ENCODE data around the gene TYK2. TPM values are rescaled to one million over a fixed set of nuclear protein-coding genes. Genes with fewer than 3 reads are reported as not detected.

Gene TYK2
- total RNA-seq, 1 experiment from 2014 or later, result 118 TPM

DNA sequence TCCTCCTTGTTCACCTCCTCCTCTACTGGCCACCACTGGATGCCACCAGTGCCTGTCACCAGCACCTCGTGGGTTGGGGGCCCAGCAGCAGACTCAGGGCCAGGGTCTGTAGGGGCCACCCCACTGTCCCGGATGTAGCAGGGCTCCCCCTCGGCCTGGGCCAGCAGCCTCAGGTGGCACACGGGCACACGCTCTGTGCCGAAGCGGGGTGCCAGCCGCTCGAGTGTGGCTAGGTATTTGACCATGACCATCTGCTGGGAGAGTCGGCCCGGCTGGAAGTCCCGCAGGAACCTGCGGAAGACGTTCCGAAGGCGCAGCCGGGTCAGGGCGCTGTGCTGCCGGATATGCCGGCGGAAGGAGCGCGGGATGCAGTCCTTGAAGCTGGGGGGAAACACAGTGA lies 14.9 kb downstream of the TYK2 start:
- Histone ChIP-seq H3K27me3 (replicated peaks; ENCODE audit: insufficient read depth, low read depth, low read length, poor library complexity) (no peaks in the 10 kb centered on the region), H3K4me1 (ENCODE audit: insufficient read depth, low read length, poor library complexity, severe bottlenecking) (no peaks in the 10 kb centered on the region), H3K36me3 (ENCODE audit: insufficient read depth, low read length, poor library complexity, severe bottlenecking) (peaks cover 37% of the 10 kb centered on the region), H3K27ac (ENCODE audit: low read depth, low read length, poor library complexity, severe bottlenecking) (no peak overlapping the region), H3K9me3 (ENCODE audit: low read depth, low read length, poor library complexity, severe bottlenecking) (no peaks in the 10 kb centered on the region), H3K4me3 (ENCODE audit: low read depth, low read length, poor library complexity, severe bottlenecking) (no peak overlapping the region)
- intact Hi-C loops (cut with micrococcal nuclease; ENCODE audit: unreplicated experiment), result no loop called here
- no peak for DNase-seq (ENCODE audit: low spot score)
- TF ChIP-seq EZH2 (IDR thresholded peaks at IDR 0.05; ENCODE audit: borderline replicate concordance, low read depth, low read length, poor library complexity, severe bottlenecking), result no peak
- TF ChIP-seq, protein P1, sequence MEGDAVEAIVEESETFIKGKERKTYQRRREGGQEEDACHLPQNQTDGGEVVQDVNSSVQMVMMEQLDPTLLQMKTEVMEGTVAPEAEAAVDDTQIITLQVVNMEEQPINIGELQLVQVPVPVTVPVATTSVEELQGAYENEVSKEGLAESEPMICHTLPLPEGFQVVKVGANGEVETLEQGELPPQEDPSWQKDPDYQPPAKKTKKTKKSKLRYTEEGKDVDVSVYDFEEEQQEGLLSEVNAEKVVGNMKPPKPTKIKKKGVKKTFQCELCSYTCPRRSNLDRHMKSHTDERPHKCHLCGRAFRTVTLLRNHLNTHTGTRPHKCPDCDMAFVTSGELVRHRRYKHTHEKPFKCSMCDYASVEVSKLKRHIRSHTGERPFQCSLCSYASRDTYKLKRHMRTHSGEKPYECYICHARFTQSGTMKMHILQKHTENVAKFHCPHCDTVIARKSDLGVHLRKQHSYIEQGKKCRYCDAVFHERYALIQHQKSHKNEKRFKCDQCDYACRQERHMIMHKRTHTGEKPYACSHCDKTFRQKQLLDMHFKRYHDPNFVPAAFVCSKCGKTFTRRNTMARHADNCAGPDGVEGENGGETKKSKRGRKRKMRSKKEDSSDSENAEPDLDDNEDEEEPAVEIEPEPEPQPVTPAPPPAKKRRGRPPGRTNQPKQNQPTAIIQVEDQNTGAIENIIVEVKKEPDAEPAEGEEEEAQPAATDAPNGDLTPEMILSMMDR (conservative IDR thresholded peaks at IDR 0.05; ENCODE audit: low read depth, low read length), result no peak
- ChIA-PET POLR2A (ENCODE audit: low non-redundant PET) (no interaction called here), CTCF (no interaction called here)
- no TSS peak for BruUV-seq (replicated peaks)

GRCh38 chr19:10364644-10365043 lies 15.7 kb downstream of the TYK2 start:
- DNase-seq (ENCODE audit: low spot score), result no peak
- no peaks in the 10 kb centered on the region for H3K27me3 ChIP-seq (replicated peaks; ENCODE audit: insufficient read depth, low read depth, low read length, poor library complexity)
- no peak overlapping the region for H3K4me3 ChIP-seq (ENCODE audit: low read depth, low read length, poor library complexity, severe bottlenecking)
- no peaks in the 10 kb centered on the region for H3K4me1 ChIP-seq (ENCODE audit: insufficient read depth, low read length, poor library complexity, severe bottlenecking)
- intact Hi-C loops (cut with micrococcal nuclease; ENCODE audit: unreplicated experiment), result no loop called here
- CTCF ChIA-PET, result no interaction called here
- TF ChIP-seq, protein P1 (conservative IDR thresholded peaks at IDR 0.05; ENCODE audit: low read depth, low read length), result no peak
- no peak for TF ChIP-seq EZH2 (IDR thresholded peaks at IDR 0.05; ENCODE audit: borderline replicate concordance, low read depth, low read length, poor library complexity, severe bottlenecking)
- no peak overlapping the region for H3K27ac ChIP-seq (ENCODE audit: low read depth, low read length, poor library complexity, severe bottlenecking)
- POLR2A ChIA-PET (ENCODE audit: low non-redundant PET), result no interaction called here
- no peaks in the 10 kb centered on the region for H3K9me3 ChIP-seq (ENCODE audit: low read depth, low read length, poor library complexity, severe bottlenecking)
- H3K36me3 ChIP-seq (ENCODE audit: insufficient read depth, low read length, poor library complexity, severe bottlenecking), result peaks cover 37% of the 10 kb centered on the region
- BruUV-seq (replicated peaks), result no TSS peak

- DNase-seq (ENCODE audit: low spot score), result no peak
- BruUV-seq (replicated peaks), result no TSS peak
- Histone ChIP-seq H3K27ac (ENCODE audit: low read depth, low read length, poor library complexity, severe bottlenecking) (no peak overlapping the region), H3K4me3 (ENCODE audit: low read depth, low read length, poor library complexity, severe bottlenecking) (no peak overlapping the region), H3K4me1 (ENCODE audit: insufficient read depth, low read length, poor library complexity, severe bottlenecking) (no peaks in the 10 kb centered on the region), H3K27me3 (replicated peaks; ENCODE audit: insufficient read depth, low read depth, low read length, poor library complexity) (no peaks in the 10 kb centered on the region), H3K9me3 (ENCODE audit: low read depth, low read length, poor library complexity, severe bottlenecking) (no peaks in the 10 kb centered on the region), H3K36me3 (ENCODE audit: insufficient read depth, low read length, poor library complexity, severe bottlenecking) (peaks cover 32% of the 10 kb centered on the region)
- intact Hi-C loops (cut with micrococcal nuclease; ENCODE audit: unreplicated experiment), result no loop called here
- ChIA-PET POLR2A (ENCODE audit: low non-redundant PET) (no interaction called here), CTCF (no interaction called here)
- TF ChIP-seq, protein P1 (conservative IDR thresholded peaks at IDR 0.05; ENCODE audit: low read depth, low read length), result no peak
- TF ChIP-seq EZH2 (IDR thresholded peaks at IDR 0.05; ENCODE audit: borderline replicate concordance, low read depth, low read length, poor library complexity, severe bottlenecking), result no peak
Observed at GRCh38 chr19:10363789-10364281, 16.5 kb downstream of the TYK2 start.
